PC-3 (cell line): ENCODE data around the gene MCTP2. TPM values are rescaled to one million over a fixed set of nuclear protein-coding genes. Genes with fewer than 3 reads are reported as not detected.

Experiments used
- ATAC-seq: fragments of 200-7000 bp; cut with Tn5 transposase; 2 replicates; pipeline ENCODE4 v1.9.1; 2020; ENCODE audit warnings: mild to moderate bottlenecking, moderate library complexity
- BruUV-seq: library from RNA; stranded (reverse); fragments of 400-500 nt; replicated peaks from 2 replicates; lab custom pipeline; 2021; lab: Mats Ljungman, UMichigan
- CTCF ChIA-PET: fragments of 300-600 bp; sonication (Branson Sonifier 250); formaldehyde crosslinking; loops from one replicate; lab custom pipeline; 2022; ENCODE audit warnings: antibody characterized with exemption; lab: Charles Lee
- POLR2A ChIA-PET: fragments of 300-600 bp; sonication (Branson Sonifier 250); formaldehyde crosslinking; loops from one replicate; lab custom pipeline; 2022; ENCODE audit warnings: antibody characterized with exemption; ENCODE audit not compliant: unreplicated experiment; lab: Charles Lee
- DNase-seq: peaks from one replicate; pipeline ENCODE4 v3.0.0-alpha.2; 2015
- H2AFZ ChIP-seq: fragments of 300-600 bp; sonication (generic); 2 replicates; pipeline ENCODE4 v1.6.0; 2016; ENCODE audit warnings: antibody characterized with exemption, low read length
- H3F3A ChIP-seq: fragments of 300-600 bp; sonication (generic); one replicate; pipeline ENCODE4 v1.6.0; 2017; ENCODE audit warnings: antibody characterized with exemption, low read length, control low read depth, mild to moderate bottlenecking; ENCODE audit not compliant: unreplicated experiment
- H3K27ac ChIP-seq: fragments of 300-600 bp; sonication (generic); 2 replicates; pipeline ENCODE4 v1.5.1; 2016; ENCODE audit warnings: mild to moderate bottlenecking, low read length
- H3K27me3 ChIP-seq: fragments of 300-600 bp; sonication (generic); 2 replicates; pipeline ENCODE4 v1.6.1; 2016; ENCODE audit warnings: low read length, mixed read lengths
- H3K36me3 ChIP-seq: fragments of 300-600 bp; sonication (generic); 2 replicates; pipeline ENCODE4 v1.6.1; 2016; ENCODE audit warnings: low read depth, mixed run types, low read length, mixed read lengths
- H3K4me1 ChIP-seq: fragments of 300-600 bp; sonication (generic); 2 replicates; pipeline ENCODE4 v1.5.1; 2016; ENCODE audit warnings: low read length; ENCODE audit not compliant: insufficient read depth
- H3K4me2 ChIP-seq: fragments of 300-600 bp; sonication (generic); 2 replicates; pipeline ENCODE4 v1.6.0; 2016; ENCODE audit warnings: low read length
- H3K4me3 ChIP-seq: fragments of 300-600 bp; sonication (generic); 2 replicates; pipeline ENCODE4 v1.5.1; 2016; ENCODE audit warnings: mild to moderate bottlenecking, low read length, mixed read lengths
- H3K79me2 ChIP-seq: fragments of 300-600 bp; sonication (generic); 2 replicates; pipeline ENCODE4 v1.6.1; 2017; ENCODE audit warnings: low read length, mixed read lengths
- H3K9ac ChIP-seq: fragments of 300-600 bp; sonication (generic); 2 replicates; pipeline ENCODE4 v1.6.0; 2016; ENCODE audit warnings: mild to moderate bottlenecking, low read length
- H3K9me2 ChIP-seq: fragments of 300-600 bp; sonication (generic); replicated peaks from 2 replicates; pipeline ENCODE4 v1.6.1; 2016; ENCODE audit warnings: mixed run types, low read length, mixed read lengths
- H3K9me3 ChIP-seq: fragments of 300-600 bp; sonication (generic); 2 replicates; pipeline ENCODE4 v1.6.1; 2016; ENCODE audit warnings: low read length, mixed read lengths
- H4K20me1 ChIP-seq: fragments of 300-600 bp; sonication (generic); 2 replicates; pipeline ENCODE4 v1.6.1; 2016; ENCODE audit warnings: low read length, mixed read lengths
- EZH2 ChIP-seq: fragments of 300-600 bp; sonication (generic); IDR thresholded peaks from one replicate; pipeline ENCODE4 v1.6.1; 2017; ENCODE audit warnings: antibody characterized with exemption, mild to moderate bottlenecking, low read length; ENCODE audit not compliant: unreplicated experiment
- EZH2phosphoT487 ChIP-seq: fragments of 300-600 bp; sonication (generic); IDR thresholded peaks from 2 replicates; pipeline ENCODE4 v1.6.1; 2018; ENCODE audit warnings: mild to moderate bottlenecking, antibody characterized with exemption, low read length, borderline replicate concordance
- intact Hi-C: fragments of 100-400 bp; cut with micrococcal nuclease; formaldehyde crosslinking; loops from 2 replicates; pipeline ENCODE4 v1.9.0; 2023
- total RNA-seq: library from RNA; depleted of rRNA; stranded (reverse); fragments of >200 nt; gene quantifications from 2 replicates; pipeline ENCODE4 v1.2.3, GENCODE V29; 2014
- TF ChIP-seq, protein P1 (sequence below): fragments of 300-600 bp; sonication (generic); conservative IDR thresholded peaks from 2 replicates; pipeline ENCODE4 v1.5.1; 2017; ENCODE audit warnings: antibody characterized with exemption, low read depth, mild to moderate bottlenecking, low read length

Gene MCTP2
- total RNA-seq, 1 experiment from 2014 or later = 6.2 TPM

DNA sequence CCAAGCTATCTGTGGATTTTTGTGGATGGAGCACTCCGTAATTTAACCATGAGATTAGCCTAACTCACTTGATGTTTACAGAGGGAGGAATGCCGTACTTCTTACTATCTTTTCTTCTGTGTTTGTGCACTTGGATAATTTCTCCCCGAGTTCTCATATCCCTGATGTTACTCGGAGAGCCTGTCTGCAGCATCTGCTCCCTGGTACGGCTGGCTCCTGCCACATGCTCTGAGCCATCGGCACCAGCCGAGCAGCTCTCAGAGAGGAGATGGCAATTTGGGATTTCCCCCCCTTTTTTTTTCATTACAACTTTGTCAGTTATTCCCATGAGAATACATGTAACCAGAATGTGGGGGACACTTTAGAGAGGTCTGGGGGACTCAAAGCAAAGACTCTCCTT, 155.0 kb downstream of the MCTP2 start:
- Histone ChIP-seq H3K9me2 (no peaks in the 10 kb centered on the region), H3K4me2 (no peak overlapping the region), H3K36me3 (no peaks in the 10 kb centered on the region), H3K9ac (no peak overlapping the region), H4K20me1 (no peaks in the 10 kb centered on the region), H3K27me3 (no peaks in the 10 kb centered on the region), H3K79me2 (no peaks in the 10 kb centered on the region), H2AFZ (no peak overlapping the region), H3K27ac (no peak overlapping the region), H3F3A (no peaks in the 10 kb centered on the region), H3K4me1 (no peaks in the 10 kb centered on the region), H3K4me3 (no peak overlapping the region), H3K9me3 (no peaks in the 10 kb centered on the region)
- no TSS peak for BruUV-seq
- DNase-seq (no peak), ATAC-seq (no peak)
- TF ChIP-seq, protein P1, sequence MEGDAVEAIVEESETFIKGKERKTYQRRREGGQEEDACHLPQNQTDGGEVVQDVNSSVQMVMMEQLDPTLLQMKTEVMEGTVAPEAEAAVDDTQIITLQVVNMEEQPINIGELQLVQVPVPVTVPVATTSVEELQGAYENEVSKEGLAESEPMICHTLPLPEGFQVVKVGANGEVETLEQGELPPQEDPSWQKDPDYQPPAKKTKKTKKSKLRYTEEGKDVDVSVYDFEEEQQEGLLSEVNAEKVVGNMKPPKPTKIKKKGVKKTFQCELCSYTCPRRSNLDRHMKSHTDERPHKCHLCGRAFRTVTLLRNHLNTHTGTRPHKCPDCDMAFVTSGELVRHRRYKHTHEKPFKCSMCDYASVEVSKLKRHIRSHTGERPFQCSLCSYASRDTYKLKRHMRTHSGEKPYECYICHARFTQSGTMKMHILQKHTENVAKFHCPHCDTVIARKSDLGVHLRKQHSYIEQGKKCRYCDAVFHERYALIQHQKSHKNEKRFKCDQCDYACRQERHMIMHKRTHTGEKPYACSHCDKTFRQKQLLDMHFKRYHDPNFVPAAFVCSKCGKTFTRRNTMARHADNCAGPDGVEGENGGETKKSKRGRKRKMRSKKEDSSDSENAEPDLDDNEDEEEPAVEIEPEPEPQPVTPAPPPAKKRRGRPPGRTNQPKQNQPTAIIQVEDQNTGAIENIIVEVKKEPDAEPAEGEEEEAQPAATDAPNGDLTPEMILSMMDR = no peak
- POLR2A ChIA-PET = no interaction called here
- CTCF ChIA-PET = no interaction called here
- intact Hi-C loops = no loop called here

DNA sequence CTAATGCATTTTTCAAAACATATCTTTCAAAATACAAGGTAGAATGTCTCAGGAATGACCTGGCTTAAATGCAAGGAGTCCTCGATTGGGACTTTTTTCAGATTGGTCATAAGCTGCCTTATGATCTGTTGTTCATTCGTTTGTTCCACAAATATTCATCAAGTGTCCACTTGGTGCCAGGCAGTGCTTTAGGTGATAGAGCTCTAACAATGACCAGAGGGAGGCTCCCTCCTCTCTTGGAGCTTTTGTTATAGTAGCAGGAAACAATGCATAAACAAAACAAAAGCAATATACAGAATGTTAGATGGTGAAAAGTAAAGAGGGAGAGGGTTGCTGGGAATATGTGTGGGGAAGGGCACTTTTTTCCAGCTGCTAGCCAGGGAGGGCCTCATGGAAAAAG, 156.1 kb downstream of the MCTP2 start:
- Histone ChIP-seq H3K27ac (no peak overlapping the region), H3K4me2 (no peak overlapping the region), H3K27me3 (no peaks in the 10 kb centered on the region), H3K4me1 (no peaks in the 10 kb centered on the region), H3K9ac (no peak overlapping the region), H3K79me2 (no peaks in the 10 kb centered on the region), H3F3A (no peaks in the 10 kb centered on the region), H4K20me1 (no peaks in the 10 kb centered on the region), H3K4me3 (no peak overlapping the region), H3K9me2 (no peaks in the 10 kb centered on the region), H3K36me3 (no peaks in the 10 kb centered on the region), H3K9me3 (no peaks in the 10 kb centered on the region), H2AFZ (no peak overlapping the region)
- no TSS peak for BruUV-seq
- intact Hi-C loops = no loop called here
- POLR2A ChIA-PET = no interaction called here
- no peak for ATAC-seq
- TF ChIP-seq EZH2phosphoT487 = no peak
- TF ChIP-seq EZH2 = no peak
- TF ChIP-seq, protein P1 = no peak
- CTCF ChIA-PET = no interaction called here
- DNase-seq = no peak

DNA sequence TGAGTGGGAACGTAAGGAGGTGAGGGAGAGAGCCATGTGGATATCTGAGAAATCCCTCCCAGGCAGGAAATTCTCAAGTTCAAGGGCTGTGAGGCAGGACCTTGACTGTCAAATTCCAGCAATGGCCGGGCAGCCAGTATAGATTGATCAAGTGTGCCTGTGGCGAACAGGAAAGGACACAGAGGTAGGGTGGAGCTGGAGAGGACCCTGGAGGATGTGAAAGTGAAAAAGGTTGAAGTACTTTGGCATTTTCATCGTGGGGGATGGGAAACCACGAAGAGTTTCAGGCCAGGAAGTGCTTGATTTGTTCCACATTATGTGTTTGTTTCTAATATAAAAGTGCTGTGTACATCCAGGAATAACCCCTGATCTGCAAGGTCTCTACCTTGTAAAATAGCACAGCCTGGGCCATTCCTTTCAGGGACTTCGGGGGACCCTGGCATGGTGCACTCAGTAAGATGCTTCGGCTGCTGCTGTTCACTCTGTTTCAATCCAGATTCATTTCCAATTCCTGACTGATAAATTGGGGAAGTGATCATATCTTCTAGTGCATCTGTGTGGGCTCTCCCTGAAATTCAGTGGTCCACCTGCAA, 156.6 kb downstream of the MCTP2 start:
- no peak overlapping the region for H2AFZ ChIP-seq
- CTCF ChIA-PET = no interaction called here
- POLR2A ChIA-PET = no interaction called here

More for the DNA sequence above, 156.6 kb downstream of the MCTP2 start:
- no peaks in the 10 kb centered on the region for H3K27me3 ChIP-seq
- no peaks in the 10 kb centered on the region for H3K4me1 ChIP-seq
- TF ChIP-seq, protein P1 = no peak
- no peak for TF ChIP-seq EZH2phosphoT487
- TF ChIP-seq EZH2 = no peak
- no peak overlapping the region for H3K4me3 ChIP-seq
- intact Hi-C loops = no loop called here
- no TSS peak for BruUV-seq
- no peak overlapping the region for H3K4me2 ChIP-seq
- no peaks in the 10 kb centered on the region for H3K9me3 ChIP-seq
- ATAC-seq = no peak
- H3K36me3 ChIP-seq = no peaks in the 10 kb centered on the region
- H3K9ac ChIP-seq = no peak overlapping the region
- no peaks in the 10 kb centered on the region for H3F3A ChIP-seq
- no peaks in the 10 kb centered on the region for H4K20me1 ChIP-seq
- DNase-seq = no peak
- H3K27ac ChIP-seq = no peak overlapping the region
- no peaks in the 10 kb centered on the region for H3K79me2 ChIP-seq
- H3K9me2 ChIP-seq = no peaks in the 10 kb centered on the region
